ENCODE results near the gene TUBB1.
A peak's percentile ranks its signal among the peaks of the same experiment; 100 is the strongest.

The TUBB1 gene

GRCh38 chr20:58984691-58985090, 34.5 kb upstream of the TUBB1 start (continued):
- TF ChIP-seq ZNF510 (tag by site-specific recombination; IDR thresholded peaks at IDR 0.05; ENCODE audit: insufficient replicate concordance): no peak
- TF ChIP-seq ZSCAN23 (tag by site-specific recombination; IDR thresholded peaks at IDR 0.05): no peak
- TF ChIP-seq ZNF18 (tag by site-specific recombination; IDR thresholded peaks at IDR 0.05): no peak
- no peak for TF ChIP-seq ZNF701 (tag by site-specific recombination; IDR thresholded peaks at IDR 0.05)
- no peak for TF ChIP-seq ZNF530 (tag by site-specific recombination; IDR thresholded peaks at IDR 0.05; ENCODE audit: low read depth)
- TF ChIP-seq ZNF610 (tag by site-specific recombination; IDR thresholded peaks at IDR 0.05; ENCODE audit: borderline replicate concordance): no peak
- TF ChIP-seq ZNF654 (tag by site-specific recombination; IDR thresholded peaks at IDR 0.05; ENCODE audit: low read depth): no peak
- no peak for TF ChIP-seq SP3 (tag by site-specific recombination; IDR thresholded peaks at IDR 0.05)
- TF ChIP-seq ZNF549 (tag by site-specific recombination; IDR thresholded peaks at IDR 0.05): no peak
- no peak for TF ChIP-seq ZNF184 (tag by site-specific recombination; IDR thresholded peaks at IDR 0.05)
- no peak for TF ChIP-seq ZFP3 (tag by site-specific recombination; IDR thresholded peaks at IDR 0.05; ENCODE audit: low read depth)

GRCh38 chr20:58985656-58986055, 33.6 kb upstream of the TUBB1 start:
- ChIA-PET POLR2A (interaction anchor here (1.5 kb wide), 1 partner anchor 88 kb away, joined by 3 read pairs; no protein-coding TSS in a partner anchor), CTCF (no interaction called here)
- H3K36me3 ChIP-seq (ENCODE audit: control insufficient read depth in 2 of 2, insufficient read depth in 1 of 2, low read length in 2 of 2): peaks cover 11 to 60% of the 10 kb centered on the region in 2 experiments; a peak in 2 of 3 replicates
- no peak overlapping the region for H3K27ac ChIP-seq (ENCODE audit: extremely low read depth, low read depth, low read length)
- no peak overlapping the region for H3K4me3 ChIP-seq (ENCODE audit: low read depth, low read length)
- H3K9me3 ChIP-seq (ENCODE audit: control insufficient read depth, insufficient read depth, low read depth, low read length): no peaks in the 10 kb centered on the region
- no peaks in the 10 kb centered on the region for H3K4me1 ChIP-seq (ENCODE audit: control insufficient read depth, insufficient read depth, low read length)
- TF ChIP-seq KLF7 (tag by site-specific recombination; IDR thresholded peaks at IDR 0.05; ENCODE audit: borderline replicate concordance): no peak
- no peak for TF ChIP-seq ELK4 (IDR thresholded peaks at IDR 0.05; ENCODE audit: borderline replicate concordance, low read depth, low read length)
- TF ChIP-seq BCL11A (tag by site-specific recombination; IDR thresholded peaks at IDR 0.05; ENCODE audit: low read depth): no peak
- no peak for TF ChIP-seq ZNF324 (tag by site-specific recombination; IDR thresholded peaks at IDR 0.05)

GRCh38 chr20:58986286-58986967, 32.8 kb upstream of the TUBB1 start:
- ChIA-PET CTCF (no interaction called here), POLR2A (interaction anchor here (1.5 kb wide), 1 partner anchor 88 kb away, joined by 3 read pairs; no protein-coding TSS in a partner anchor)
- no peak overlapping the region for H3K27ac ChIP-seq (ENCODE audit: extremely low read depth, low read depth, low read length)
- TF ChIP-seq GFI1B (tag by site-specific recombination; IDR thresholded peaks at IDR 0.05): no peak
- no peak for TF ChIP-seq SP7 (tag by site-specific recombination; IDR thresholded peaks at IDR 0.05)
- H3K36me3 ChIP-seq (ENCODE audit: control insufficient read depth in 2 of 2, insufficient read depth in 1 of 2, low read length in 2 of 2): peaks cover 11 to 68% of the 10 kb centered on the region in 2 experiments; a peak in 2 of 3 replicates
- H3K4me1 ChIP-seq (ENCODE audit: control insufficient read depth, insufficient read depth, low read length): no peaks in the 10 kb centered on the region
- no peak overlapping the region for H3K4me3 ChIP-seq (ENCODE audit: low read depth, low read length)
- H3K9me3 ChIP-seq (ENCODE audit: control insufficient read depth, insufficient read depth, low read depth, low read length): no peaks in the 10 kb centered on the region

- POLR2A ChIA-PET: interaction anchor here (1.5 kb wide), 1 partner anchor 89 kb away, joined by 3 read pairs; no protein-coding TSS in a partner anchor
- Histone ChIP-seq H3K36me3 (ENCODE audit: control insufficient read depth in 2 of 2, insufficient read depth in 1 of 2, low read length in 2 of 2) (peaks cover 11 to 74% of the 10 kb centered on the region in 2 experiments; a peak in 2 of 3 replicates), H3K9me3 (ENCODE audit: control insufficient read depth, insufficient read depth, low read depth, low read length) (no peaks in the 10 kb centered on the region), H3K4me3 (ENCODE audit: low read depth, low read length) (no peak overlapping the region), H3K27ac (ENCODE audit: extremely low read depth, low read depth, low read length) (no peak overlapping the region), H3K4me1 (ENCODE audit: control insufficient read depth, insufficient read depth, low read length) (no peaks in the 10 kb centered on the region)
- CTCF ChIA-PET: no interaction called here
- TF ChIP-seq, protein P1, sequence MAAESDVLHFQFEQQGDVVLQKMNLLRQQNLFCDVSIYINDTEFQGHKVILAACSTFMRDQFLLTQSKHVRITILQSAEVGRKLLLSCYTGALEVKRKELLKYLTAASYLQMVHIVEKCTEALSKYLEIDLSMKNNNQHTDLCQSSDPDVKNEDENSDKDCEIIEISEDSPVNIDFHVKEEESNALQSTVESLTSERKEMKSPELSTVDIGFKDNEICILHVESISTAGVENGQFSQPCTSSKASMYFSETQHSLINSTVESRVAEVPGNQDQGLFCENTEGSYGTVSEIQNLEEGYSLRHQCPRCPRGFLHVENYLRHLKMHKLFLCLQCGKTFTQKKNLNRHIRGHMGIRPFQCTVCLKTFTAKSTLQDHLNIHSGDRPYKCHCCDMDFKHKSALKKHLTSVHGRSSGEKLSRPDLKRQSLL (tag by site-specific recombination; IDR thresholded peaks at IDR 0.05): no peak
- TF ChIP-seq SCRT1 (tag by site-specific recombination; IDR thresholded peaks at IDR 0.05; ENCODE audit: borderline replicate concordance) (peak; percentile 24; the same call in 1 of the 2 replicates), ZSCAN23 (tag by site-specific recombination; IDR thresholded peaks at IDR 0.05) (no peak), SP7 (tag by site-specific recombination; IDR thresholded peaks at IDR 0.05) (peak; percentile 40; the same call in 1 of the 2 replicates), ZNF792 (tag by site-specific recombination; IDR thresholded peaks at IDR 0.05) (no peak), INSM2 (tag by site-specific recombination; IDR thresholded peaks at IDR 0.05) (no peak), ZNF776 (tag by site-specific recombination; IDR thresholded peaks at IDR 0.05; ENCODE audit: borderline replicate concordance) (no peak), ZBTB1 (tag by site-specific recombination; IDR thresholded peaks at IDR 0.05) (no peak), KLF7 (tag by site-specific recombination; IDR thresholded peaks at IDR 0.05; ENCODE audit: borderline replicate concordance) (no peak)
Observed at GRCh38 chr20:58986968-58987517, 32.2 kb upstream of the TUBB1 start.
